ENCODE measurements around the gene ZNF430.

The ZNF430 gene

DNA sequence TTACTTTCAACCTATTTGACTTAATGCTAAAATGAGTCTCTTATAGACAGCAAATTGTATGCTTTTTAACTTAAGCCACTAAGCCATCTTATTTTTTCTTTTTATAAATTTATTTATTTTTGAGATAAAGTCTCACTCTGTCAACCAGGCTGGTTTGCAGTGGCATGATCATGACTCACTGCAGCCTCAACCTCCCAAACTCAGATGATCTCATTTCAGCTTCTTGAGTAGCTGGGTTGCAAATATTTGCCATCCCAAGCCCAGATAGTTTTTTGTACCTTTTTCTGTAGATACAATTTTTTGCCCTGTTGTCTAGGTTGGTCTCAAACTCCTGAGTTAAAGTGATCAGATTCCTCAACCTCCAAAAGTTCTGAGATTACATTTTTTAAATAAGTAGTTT is 88.7 kb downstream of the ZNF430 start:
- no peak overlapping the region for H3K4me3 ChIP-seq (ENCODE audit: low read depth, low read length)
- in situ Hi-C loops (cut with HindIII; ENCODE audit: low sequenced_read_pairs): no loop called here
- TF ChIP-seq, protein P1, sequence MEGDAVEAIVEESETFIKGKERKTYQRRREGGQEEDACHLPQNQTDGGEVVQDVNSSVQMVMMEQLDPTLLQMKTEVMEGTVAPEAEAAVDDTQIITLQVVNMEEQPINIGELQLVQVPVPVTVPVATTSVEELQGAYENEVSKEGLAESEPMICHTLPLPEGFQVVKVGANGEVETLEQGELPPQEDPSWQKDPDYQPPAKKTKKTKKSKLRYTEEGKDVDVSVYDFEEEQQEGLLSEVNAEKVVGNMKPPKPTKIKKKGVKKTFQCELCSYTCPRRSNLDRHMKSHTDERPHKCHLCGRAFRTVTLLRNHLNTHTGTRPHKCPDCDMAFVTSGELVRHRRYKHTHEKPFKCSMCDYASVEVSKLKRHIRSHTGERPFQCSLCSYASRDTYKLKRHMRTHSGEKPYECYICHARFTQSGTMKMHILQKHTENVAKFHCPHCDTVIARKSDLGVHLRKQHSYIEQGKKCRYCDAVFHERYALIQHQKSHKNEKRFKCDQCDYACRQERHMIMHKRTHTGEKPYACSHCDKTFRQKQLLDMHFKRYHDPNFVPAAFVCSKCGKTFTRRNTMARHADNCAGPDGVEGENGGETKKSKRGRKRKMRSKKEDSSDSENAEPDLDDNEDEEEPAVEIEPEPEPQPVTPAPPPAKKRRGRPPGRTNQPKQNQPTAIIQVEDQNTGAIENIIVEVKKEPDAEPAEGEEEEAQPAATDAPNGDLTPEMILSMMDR (IDR thresholded peaks at IDR 0.05; ENCODE audit: low read depth, low read length, missing control alignments): no peak
- DNase-seq (ENCODE audit: low read depth): no peak
